ENCODE results near the gene PAGR1.
"Not testable (repeated sequence)": the region's sequence is repeated elsewhere in the genome, so short reads cannot be mapped to it uniquely, and the experiment has no call there.

Gene PAGR1

GRCh38 chr16:29813644-29814562 lies 2.0 kb upstream of the PAGR1 start:
- DNase-seq = no peak

DNA sequence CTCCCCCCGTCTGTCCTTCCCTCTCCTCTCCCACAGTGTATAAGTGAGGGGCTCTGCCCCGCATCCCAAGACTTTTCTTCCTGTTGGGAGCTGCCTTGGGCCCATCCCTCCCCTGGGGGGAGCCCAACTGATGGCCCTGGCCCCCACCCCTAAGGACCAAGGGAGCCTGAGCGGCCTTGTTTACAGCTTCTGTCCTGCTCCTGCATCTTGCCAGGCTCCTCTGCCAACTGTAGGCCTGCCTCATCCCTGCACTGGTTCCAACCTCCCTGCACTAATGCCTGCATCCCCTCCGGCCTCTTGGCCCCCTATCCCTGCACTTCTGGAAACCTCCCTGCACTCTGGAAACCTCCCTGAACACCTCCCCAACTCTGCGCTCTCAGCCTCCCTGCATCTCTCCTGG lies 1.4 kb upstream of the PAGR1 start:
- DNase-seq = no peak

DNA sequence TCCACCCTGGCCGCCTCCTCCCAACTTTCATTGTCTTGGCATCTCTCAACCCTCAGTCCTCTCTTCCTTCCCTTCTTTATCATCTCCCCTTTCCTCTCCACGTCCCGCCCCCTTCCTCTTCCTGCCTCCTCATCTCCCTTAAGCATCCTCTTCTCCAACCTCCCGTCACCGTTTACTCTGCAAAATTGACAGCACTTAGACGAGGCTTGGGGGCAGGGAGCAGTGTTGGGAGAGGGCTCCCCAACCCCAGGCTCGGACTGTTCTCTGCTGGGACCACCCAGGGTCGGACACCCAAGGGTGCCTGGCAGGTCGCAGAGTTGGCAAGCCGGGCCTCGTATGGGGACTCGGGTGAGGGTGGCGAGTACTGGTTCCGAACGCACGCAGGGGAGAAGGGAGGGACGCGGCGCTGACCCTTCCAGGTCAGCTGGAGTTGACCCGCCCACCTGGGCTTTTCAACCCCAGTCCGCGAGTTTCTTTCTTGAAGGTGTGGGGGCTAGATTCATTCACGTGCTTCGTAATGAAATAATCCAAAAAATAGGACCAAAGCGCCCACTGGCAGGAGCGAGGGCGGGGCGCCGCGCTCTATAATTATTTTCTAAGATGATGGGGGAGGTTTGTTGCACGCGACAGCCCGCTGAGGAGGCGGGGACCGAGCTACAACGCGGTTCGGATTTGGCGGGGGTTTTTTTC lies 775 bp upstream of the PAGR1 start:
- no peak for DNase-seq

DNA sequence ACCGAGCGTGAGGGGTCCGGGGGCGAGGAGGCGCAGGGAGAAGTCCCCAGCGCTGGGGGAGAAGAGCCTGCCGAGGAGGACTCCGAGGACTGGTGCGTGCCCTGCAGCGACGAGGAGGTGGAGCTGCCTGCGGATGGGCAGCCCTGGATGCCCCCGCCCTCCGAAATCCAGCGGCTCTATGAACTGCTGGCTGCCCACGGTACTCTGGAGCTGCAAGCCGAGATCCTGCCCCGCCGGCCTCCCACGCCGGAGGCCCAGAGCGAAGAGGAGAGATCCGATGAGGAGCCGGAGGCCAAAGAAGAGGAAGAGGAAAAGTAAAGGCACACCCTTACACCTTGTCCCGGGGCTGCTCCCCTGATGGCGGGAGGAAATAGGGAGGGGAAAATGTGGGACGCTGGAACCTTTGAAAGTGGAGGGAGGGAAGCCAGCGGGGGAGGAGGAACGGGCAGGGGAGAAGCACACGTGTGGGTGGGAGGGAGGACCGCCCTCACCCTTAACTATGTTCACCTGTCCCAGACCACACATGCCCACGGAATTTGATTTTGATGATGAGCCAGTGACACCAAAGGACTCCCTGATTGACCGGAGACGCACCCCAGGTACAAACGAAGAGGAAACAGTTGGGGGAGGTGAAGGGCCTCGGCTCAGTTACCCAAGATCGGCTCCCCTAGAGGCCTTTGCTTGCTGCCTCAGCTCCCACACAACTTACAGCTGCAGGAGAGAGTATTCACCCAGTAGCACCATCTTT lies 916 bp downstream of the PAGR1 start:
- peak; percentile 62 for DNase-seq

DNA sequence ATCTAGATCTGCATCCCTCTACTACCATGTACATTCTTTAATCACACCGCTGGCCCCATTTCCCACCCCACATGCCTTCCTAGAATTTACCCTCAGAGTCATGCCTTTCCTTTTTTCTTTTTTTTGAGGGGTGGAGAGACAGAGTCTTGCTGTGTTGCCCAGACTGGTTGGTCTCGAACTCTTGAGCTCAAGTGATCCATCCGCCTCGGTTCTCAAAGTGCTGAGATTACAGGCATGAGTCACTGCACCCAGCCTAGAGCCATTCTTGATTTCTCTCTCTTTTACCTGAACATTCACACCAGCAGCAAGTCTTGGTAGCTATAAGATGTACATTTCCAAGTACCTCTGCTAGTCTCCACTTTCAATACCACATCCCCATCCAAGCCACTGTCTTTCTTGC lies 2.1 kb downstream of the PAGR1 start:
- no peak for DNase-seq

- DNase-seq = no peak
Observed at GRCh38 chr16:29819506-29819905, 3.6 kb downstream of the PAGR1 start.

DNA sequence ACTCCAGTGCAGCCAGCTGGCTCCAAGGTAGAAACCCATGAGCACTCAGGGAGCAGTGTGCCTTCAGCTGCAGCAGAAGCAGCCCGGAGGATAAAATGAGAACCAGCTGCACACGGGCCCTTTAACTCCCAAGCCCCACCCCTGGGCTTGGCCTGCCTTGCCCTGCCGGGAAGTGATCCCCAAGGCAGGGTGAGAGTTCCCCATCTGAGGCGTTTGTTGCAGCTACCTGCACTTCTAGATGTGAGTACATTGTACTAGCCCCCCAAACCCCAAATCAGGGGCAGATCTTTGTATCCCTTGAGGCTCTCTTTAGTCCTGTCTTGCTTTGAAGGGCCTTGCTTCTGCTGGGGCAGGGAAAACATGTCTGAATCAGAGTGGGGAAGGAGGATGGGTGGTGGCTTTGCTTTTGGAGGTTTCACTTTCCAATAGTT lies 4.3 kb downstream of the PAGR1 start, which contains the start of gene MVP:
Gene MVP, plus strand, starts transcription at position 192 of the 431 bp plus-strand sequence. CDS start 10,088 bp downstream, outside the sequence.
- peak; percentile 83 for DNase-seq

DNA sequence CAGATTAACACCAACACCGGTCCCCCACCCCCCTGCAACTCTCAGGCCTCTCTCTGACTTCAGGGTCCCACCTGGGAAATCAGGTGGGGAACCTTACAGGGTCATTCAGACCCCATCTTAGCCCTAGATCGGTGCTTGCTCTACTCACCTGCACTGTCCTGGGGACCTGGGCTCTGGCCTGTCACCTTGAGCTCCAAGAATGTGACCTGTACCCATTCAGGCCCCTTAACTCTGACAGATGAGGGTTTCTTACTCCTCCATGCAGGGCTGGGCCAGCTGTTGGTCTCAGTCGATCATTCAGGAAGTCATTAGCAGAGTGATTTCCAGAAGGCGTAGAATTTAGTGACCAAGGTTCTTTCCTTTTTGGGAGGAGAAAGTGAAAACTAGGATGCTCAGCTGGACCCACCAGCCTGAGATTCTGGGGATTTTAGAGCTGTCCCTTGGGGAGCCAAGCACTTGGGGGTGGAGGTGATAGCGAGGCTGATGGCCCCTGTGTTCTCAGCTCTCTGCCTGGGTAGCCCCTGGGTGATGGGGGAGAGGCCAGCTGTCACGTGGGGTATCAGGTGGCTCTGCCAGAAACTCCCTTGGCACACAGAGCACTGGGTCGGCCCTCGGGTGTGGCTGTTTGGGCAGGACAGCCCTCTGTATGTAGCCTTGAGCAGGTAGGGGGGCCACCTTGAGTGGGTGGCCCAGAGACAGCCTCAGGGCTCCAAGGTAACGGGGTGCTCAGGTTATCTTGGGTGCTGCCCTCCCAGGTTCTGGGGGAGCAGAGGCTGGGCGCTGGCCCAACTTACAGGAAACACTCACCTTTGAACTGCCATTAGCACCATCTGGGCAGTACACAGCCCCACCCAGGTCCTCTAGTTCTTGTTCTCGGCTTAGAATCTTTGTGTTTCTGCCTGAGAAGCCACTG lies 5.0 kb downstream of the PAGR1 start:
- DNase-seq = peak; percentile 78

DNA sequence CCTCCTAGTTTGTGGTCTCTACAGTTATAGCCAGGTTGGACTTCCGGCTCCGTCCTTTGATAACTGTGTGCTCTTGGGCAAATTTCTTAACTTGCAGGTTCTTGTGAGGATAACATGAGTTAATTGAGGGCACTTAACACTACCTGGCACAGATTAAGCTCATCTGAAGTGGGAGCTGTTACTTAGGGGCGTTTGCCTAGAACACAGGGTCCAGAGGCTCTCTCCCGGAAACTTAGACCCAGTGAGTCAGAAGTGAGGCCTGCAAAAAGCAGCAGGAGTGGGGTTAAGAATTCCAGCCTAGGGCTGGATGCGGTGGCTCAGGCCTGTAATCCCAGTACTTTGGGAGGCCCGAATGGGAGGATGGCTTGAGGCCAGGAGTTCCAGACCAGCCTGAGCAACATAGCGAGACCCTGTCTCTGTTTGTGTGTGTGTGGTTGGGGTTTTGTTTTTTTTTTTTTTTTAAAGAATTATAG lies 5.7 kb downstream of the PAGR1 start:
- DNase-seq = no peak

GRCh38 chr16:29824589-29825144 lies 8.7 kb downstream of the PAGR1 start:
- DNase-seq = no peak

GRCh38 chr16:29825145-29826044 lies 9.4 kb downstream of the PAGR1 start:
- DNase-seq = no peak

GRCh38 chr16:29826342-29826695 lies 10.4 kb downstream of the PAGR1 start:
- DNase-seq = no peak

DNA sequence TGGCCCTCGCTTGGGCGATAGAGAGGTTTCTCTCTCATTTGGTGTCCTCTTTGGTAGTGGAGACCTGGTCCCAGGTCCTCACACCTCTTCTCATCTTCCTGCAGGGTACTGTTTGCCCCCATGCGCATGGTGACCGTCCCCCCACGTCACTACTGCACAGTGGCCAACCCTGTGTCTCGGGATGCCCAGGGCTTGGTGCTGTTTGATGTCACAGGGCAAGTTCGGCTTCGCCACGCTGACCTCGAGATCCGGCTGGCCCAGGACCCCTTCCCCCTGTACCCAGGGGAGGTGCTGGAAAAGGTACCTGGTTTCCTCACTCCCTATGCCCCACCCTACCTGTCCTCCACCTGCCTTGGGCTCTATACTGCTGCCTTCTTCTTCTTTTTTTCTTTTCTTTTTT lies 14.8 kb downstream of the PAGR1 start:
- DNase-seq = no peak

GRCh38 chr16:29831490-29831889 lies 15.5 kb downstream of the PAGR1 start:
- no peak for DNase-seq

DNA sequence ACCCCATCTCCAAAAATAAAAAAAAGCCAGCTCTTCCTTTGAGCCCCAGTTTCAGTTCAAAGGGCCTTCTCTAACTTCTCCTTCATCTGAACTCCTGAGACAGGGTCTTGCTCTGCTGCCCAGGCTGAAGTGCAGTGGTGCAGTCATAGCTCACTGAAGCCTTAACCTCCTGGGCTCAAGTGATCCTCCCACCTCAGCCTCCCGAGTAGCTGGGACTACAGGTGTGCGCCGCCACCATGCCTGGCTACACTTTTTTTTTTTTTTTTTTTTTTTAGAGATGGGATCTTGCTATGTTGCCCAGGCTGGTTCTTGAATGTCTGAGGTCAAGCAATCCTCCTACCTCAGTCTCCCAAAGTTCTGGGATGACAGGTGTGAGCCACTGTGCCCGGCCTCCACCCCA lies 17.3 kb downstream of the PAGR1 start:
- not testable (repeated sequence) for DNase-seq

GRCh38 chr16:29834079-29834478 lies 18.1 kb downstream of the PAGR1 start:
- DNase-seq = no peak

- no peak for DNase-seq
Observed at GRCh38 chr16:29835926-29836325, 20.0 kb downstream of the PAGR1 start.

GRCh38 chr16:29836623-29837022 lies 20.7 kb downstream of the PAGR1 start:
- DNase-seq = no peak

- DNase-seq = no peak
Observed at GRCh38 chr16:29837841-29838240, 21.9 kb downstream of the PAGR1 start.

DNA sequence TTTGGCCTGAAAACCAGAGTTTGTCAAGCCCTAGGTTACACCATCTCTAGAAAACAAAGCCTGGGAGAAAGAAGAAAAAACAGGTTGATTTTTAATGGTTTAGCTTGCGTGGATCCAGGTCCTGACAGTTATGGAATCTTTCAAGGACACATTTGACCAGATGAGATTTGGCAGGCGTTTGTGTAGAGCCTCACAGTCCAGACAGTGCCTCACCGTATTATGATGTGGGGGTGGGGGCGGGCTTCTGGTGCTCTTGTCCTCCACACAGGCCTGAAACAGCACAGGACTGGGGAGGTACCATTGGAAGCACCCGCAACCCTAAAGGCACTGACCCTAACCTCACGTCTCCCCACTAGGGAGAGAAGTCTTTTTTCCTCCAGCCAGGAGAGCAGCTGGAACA lies 23.9 kb downstream of the PAGR1 start:
- no peak for DNase-seq

DNA sequence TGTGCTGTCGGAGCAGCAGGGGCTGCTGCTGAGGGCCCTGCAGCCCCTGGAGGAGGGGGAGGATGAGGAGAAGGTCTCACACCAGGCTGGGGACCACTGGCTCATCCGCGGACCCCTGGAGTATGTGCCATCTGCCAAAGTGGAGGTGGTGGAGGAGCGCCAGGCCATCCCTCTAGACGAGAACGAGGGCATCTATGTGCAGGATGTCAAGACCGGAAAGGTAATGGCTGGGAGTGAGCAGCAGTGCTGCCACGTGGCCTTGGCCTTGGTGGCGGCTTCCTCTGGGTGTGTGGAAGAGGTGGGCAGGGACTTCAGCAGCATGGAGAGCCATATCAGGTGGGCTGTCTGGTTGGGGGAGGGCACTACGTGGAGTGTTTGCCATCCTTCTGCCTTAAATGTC lies 24.3 kb downstream of the PAGR1 start:
- no peak for DNase-seq

Measured in suppressor macrophage treated with lipopolysaccharide for 4 hours (primary cell).